ENCODE measurements around the gene SLC35F3. TPM values are rescaled to one million over a fixed set of nuclear protein-coding genes. Genes with fewer than 3 reads are reported as not detected.

The SLC35F3 gene
- total RNA-seq, 1 donor from 2014 or later = 0.57 TPM

DNA sequence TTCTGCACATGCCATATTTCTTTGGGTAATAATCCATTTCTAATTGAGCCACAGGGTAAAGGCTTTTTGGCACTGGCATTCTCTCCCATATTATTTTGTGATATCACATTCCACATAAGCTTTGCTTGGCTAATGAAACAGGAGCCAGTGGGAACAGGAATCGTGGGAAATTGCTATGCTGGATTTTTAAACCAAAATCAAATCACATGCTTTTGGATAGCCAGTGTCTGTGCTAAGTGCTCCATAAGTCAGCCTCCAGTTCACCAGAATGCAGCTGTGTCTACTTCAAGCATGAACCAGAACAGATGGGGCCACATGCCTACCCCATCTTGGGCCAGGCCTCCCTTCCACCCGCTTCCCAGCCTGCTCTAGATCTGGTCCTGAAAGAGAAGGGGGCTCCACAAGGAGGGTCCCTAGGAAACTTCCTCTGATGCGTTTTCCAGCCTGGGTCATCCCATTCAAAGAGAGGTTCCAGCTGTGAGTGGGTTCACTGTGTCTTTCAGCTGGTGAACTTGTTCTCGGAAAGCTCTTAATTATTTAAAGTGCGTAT lies 337.5 kb downstream of the SLC35F3 start:
- H3K4me2 ChIP-seq (ENCODE audit: low read length) = no peak overlapping the region
- Mint-ChIP-seq H3K4me1 (ENCODE audit: low read depth, unreplicated experiment) (no peaks in the 10 kb centered on the region), H3K4me3 (ENCODE audit: unreplicated experiment) (no peak overlapping the region), H3K36me3 (ENCODE audit: low read depth, unreplicated experiment) (no peaks in the 10 kb centered on the region), H3K27ac (ENCODE audit: unreplicated experiment) (no peak overlapping the region), H3K9me3 (ENCODE audit: unreplicated experiment) (peaks cover 4% of the 10 kb centered on the region), H3K27me3 (ENCODE audit: low read depth, unreplicated experiment) (peaks cover 14% of the 10 kb centered on the region)
- H4K20me1 ChIP-seq (ENCODE audit: insufficient read depth, low read length) = no peaks in the 10 kb centered on the region
- no peaks in the 10 kb centered on the region for H3K27me3 ChIP-seq (ENCODE audit: insufficient read depth, low read length)
- no peak overlapping the region for H3K9ac ChIP-seq (ENCODE audit: low read length)
- DNase-seq (ENCODE audit: low read depth) = no peak
- H3K36me3 ChIP-seq (ENCODE audit: insufficient read depth, low read length) = no peaks in the 10 kb centered on the region
- no peak overlapping the region for H3K27ac ChIP-seq (ENCODE audit: low read depth, low read length)
- no peak overlapping the region for H2AFZ ChIP-seq (ENCODE audit: low read depth, low read length)
- TF ChIP-seq, protein P1, sequence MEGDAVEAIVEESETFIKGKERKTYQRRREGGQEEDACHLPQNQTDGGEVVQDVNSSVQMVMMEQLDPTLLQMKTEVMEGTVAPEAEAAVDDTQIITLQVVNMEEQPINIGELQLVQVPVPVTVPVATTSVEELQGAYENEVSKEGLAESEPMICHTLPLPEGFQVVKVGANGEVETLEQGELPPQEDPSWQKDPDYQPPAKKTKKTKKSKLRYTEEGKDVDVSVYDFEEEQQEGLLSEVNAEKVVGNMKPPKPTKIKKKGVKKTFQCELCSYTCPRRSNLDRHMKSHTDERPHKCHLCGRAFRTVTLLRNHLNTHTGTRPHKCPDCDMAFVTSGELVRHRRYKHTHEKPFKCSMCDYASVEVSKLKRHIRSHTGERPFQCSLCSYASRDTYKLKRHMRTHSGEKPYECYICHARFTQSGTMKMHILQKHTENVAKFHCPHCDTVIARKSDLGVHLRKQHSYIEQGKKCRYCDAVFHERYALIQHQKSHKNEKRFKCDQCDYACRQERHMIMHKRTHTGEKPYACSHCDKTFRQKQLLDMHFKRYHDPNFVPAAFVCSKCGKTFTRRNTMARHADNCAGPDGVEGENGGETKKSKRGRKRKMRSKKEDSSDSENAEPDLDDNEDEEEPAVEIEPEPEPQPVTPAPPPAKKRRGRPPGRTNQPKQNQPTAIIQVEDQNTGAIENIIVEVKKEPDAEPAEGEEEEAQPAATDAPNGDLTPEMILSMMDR (IDR thresholded peaks at IDR 0.05; ENCODE audit: insufficient read depth, low read depth, low read length) = no peak
- TF ChIP-seq EZH2 (IDR thresholded peaks at IDR 0.05; ENCODE audit: insufficient read depth, low read length) = no peak
- H3K79me2 ChIP-seq (ENCODE audit: insufficient read depth, low read length) = no peaks in the 10 kb centered on the region
- H3K9me3 ChIP-seq (ENCODE audit: insufficient read depth, low read depth, low read length) = no peaks in the 10 kb centered on the region
- FAIRE-seq = no peak
- no peak overlapping the region for H3K4me3 ChIP-seq (ENCODE audit: insufficient read depth, low read depth, low read length)
- no peaks in the 10 kb centered on the region for H3K4me1 ChIP-seq (ENCODE audit: insufficient read depth, low read length)

DNA sequence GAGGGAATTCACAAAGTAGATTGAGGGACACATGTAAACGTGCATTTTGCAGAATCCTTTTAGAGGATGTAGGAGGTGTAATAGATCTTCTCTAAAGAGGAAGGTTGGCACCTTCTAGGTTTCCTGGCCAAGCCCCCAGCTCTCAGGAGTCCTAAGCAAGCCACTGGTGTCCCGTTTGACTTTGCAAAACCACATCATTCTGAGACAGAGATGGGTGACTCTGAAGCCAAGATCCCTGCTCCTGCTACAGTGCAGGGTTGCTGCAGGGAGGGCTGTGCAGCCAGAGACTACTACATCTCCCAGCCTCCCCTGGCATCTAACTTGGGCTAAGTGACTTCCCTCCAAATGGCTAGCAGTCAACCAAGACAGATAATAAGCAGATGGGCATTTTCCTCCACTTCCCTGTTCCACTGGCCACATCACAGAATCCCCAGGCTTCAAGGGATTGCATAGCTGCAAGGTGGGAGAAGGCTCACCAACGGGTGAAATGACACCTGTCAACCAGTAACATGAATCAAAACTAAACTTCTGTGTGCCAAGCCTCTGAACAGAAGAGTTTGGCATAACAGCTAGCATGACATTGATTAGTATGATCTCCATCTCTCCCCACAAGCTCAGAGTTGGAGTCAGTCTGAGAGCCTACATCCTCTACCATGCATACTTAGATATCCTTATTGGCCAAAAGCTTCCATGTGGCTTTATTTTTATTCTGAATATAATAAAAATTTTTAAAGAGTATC lies 339.2 kb downstream of the SLC35F3 start:
- Mint-ChIP-seq H3K4me1 (ENCODE audit: low read depth, unreplicated experiment) (no peaks in the 10 kb centered on the region), H3K36me3 (ENCODE audit: low read depth, unreplicated experiment) (no peaks in the 10 kb centered on the region), H3K27ac (ENCODE audit: unreplicated experiment) (no peak overlapping the region), H3K27me3 (ENCODE audit: low read depth, unreplicated experiment) (peaks cover 21% of the 10 kb centered on the region), H3K4me3 (ENCODE audit: unreplicated experiment) (no peak overlapping the region), H3K9me3 (ENCODE audit: unreplicated experiment) (peaks cover 14% of the 10 kb centered on the region)
- FAIRE-seq = no peak
- H3K4me1 ChIP-seq (ENCODE audit: insufficient read depth, low read length) = no peaks in the 10 kb centered on the region
- H3K9me3 ChIP-seq (ENCODE audit: insufficient read depth, low read depth, low read length) = no peaks in the 10 kb centered on the region
- H3K27me3 ChIP-seq (ENCODE audit: insufficient read depth, low read length) = no peaks in the 10 kb centered on the region
- H3K4me3 ChIP-seq (ENCODE audit: insufficient read depth, low read depth, low read length) = no peak overlapping the region
- H3K36me3 ChIP-seq (ENCODE audit: insufficient read depth, low read length) = no peaks in the 10 kb centered on the region
- H3K27ac ChIP-seq (ENCODE audit: low read depth, low read length) = no peak overlapping the region
- no peak overlapping the region for H3K9ac ChIP-seq (ENCODE audit: low read length)
- no peak overlapping the region for H2AFZ ChIP-seq (ENCODE audit: low read depth, low read length)
- no peak for DNase-seq (ENCODE audit: low read depth)
- H3K79me2 ChIP-seq (ENCODE audit: insufficient read depth, low read length) = no peaks in the 10 kb centered on the region
- no peak for TF ChIP-seq EZH2 (IDR thresholded peaks at IDR 0.05; ENCODE audit: insufficient read depth, low read length)
- TF ChIP-seq, protein P1 (IDR thresholded peaks at IDR 0.05; ENCODE audit: insufficient read depth, low read depth, low read length) = no peak
- no peak overlapping the region for H3K4me2 ChIP-seq (ENCODE audit: low read length)
- no peaks in the 10 kb centered on the region for H4K20me1 ChIP-seq (ENCODE audit: insufficient read depth, low read length)

DNA sequence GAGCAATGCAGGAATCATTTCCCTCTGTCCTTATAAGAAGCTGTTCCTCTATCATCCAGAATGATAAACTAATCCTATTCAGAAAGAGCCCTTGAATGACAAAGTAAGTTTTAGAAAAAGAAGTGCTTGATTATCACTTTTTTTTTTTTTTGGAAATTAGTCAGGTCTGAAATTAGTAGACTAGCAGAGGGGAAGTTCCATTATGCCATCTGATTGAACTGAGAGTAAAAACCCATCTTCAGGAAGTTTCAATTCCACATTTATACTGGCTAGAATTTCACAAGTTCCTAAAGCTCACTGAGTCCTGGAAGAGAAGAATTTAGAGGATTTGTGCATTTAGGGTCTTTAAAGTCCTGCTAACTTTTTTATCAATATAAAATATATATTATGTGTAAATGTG lies 340.0 kb downstream of the SLC35F3 start:
- FAIRE-seq = no peak
- H3K79me2 ChIP-seq (ENCODE audit: insufficient read depth, low read length) = no peaks in the 10 kb centered on the region
- H3K27ac Mint-ChIP-seq (ENCODE audit: unreplicated experiment) = no peak overlapping the region
- no peak for DNase-seq (ENCODE audit: low read depth)
- H3K27ac ChIP-seq (ENCODE audit: low read depth, low read length) = no peak overlapping the region
- H3K4me3 Mint-ChIP-seq (ENCODE audit: unreplicated experiment) = no peak overlapping the region
- no peaks in the 10 kb centered on the region for H4K20me1 ChIP-seq (ENCODE audit: insufficient read depth, low read length)
- H2AFZ ChIP-seq (ENCODE audit: low read depth, low read length) = no peak overlapping the region
- H3K9ac ChIP-seq (ENCODE audit: low read length) = no peak overlapping the region
- H3K36me3 Mint-ChIP-seq (ENCODE audit: low read depth, unreplicated experiment) = no peaks in the 10 kb centered on the region
- no peaks in the 10 kb centered on the region for H3K9me3 ChIP-seq (ENCODE audit: insufficient read depth, low read depth, low read length)
- H3K4me1 ChIP-seq (ENCODE audit: insufficient read depth, low read length) = no peaks in the 10 kb centered on the region
- peaks cover 23% of the 10 kb centered on the region for H3K27me3 Mint-ChIP-seq (ENCODE audit: low read depth, unreplicated experiment)
- no peaks in the 10 kb centered on the region for H3K4me1 Mint-ChIP-seq (ENCODE audit: low read depth, unreplicated experiment)
- no peak for TF ChIP-seq EZH2 (IDR thresholded peaks at IDR 0.05; ENCODE audit: insufficient read depth, low read length)
- TF ChIP-seq, protein P1 (IDR thresholded peaks at IDR 0.05; ENCODE audit: insufficient read depth, low read depth, low read length) = no peak
- no peaks in the 10 kb centered on the region for H3K36me3 ChIP-seq (ENCODE audit: insufficient read depth, low read length)
- H3K4me3 ChIP-seq (ENCODE audit: insufficient read depth, low read depth, low read length) = no peak overlapping the region
- peaks cover 14% of the 10 kb centered on the region for H3K9me3 Mint-ChIP-seq (ENCODE audit: unreplicated experiment)
- no peaks in the 10 kb centered on the region for H3K27me3 ChIP-seq (ENCODE audit: insufficient read depth, low read length)
- H3K4me2 ChIP-seq (ENCODE audit: low read length) = no peak overlapping the region

Data from astrocyte (in vitro differentiated cells and primary cell).